HG02763 (cell line): ENCODE results near the gene PRDM11.

Experiments
- ATAC-seq: cut with Tn5 transposase; IDR thresholded peaks from one replicate; pipeline ENCODE4 v1.9.1; 2021; ENCODE audit warnings: mild to moderate bottlenecking, moderate library complexity; ENCODE audit not compliant: unreplicated experiment

Gene PRDM11

GRCh38 chr11:45141631-45142030 is 4.8 kb upstream of the PRDM11 start:
- ATAC-seq, result no peak

- no peak for ATAC-seq
These were observed 4.0 kb upstream of the PRDM11 start for GRCh38 chr11:45142241-45143055.

GRCh38 chr11:45143494-45143893 is 2.9 kb upstream of the PRDM11 start:
- no peak for ATAC-seq

GRCh38 chr11:45144126-45145082 is 2.0 kb upstream of the PRDM11 start:
- no peak for ATAC-seq

GRCh38 chr11:45145083-45145378 is 1.4 kb upstream of the PRDM11 start:
- ATAC-seq, result no peak

- ATAC-seq, result no peak
These were observed 914 bp upstream of the PRDM11 start for GRCh38 chr11:45145379-45146071.

GRCh38 chr11:45147017-45147728 is 734 bp downstream of the PRDM11 start:
- ATAC-seq, result peak; percentile 99

GRCh38 chr11:45147891-45148675 is 1.6 kb downstream of the PRDM11 start:
- ATAC-seq, result no peak

- ATAC-seq, result no peak
These were observed 3.1 kb downstream of the PRDM11 start for GRCh38 chr11:45149483-45150056.

- no peak for ATAC-seq
These were observed 3.9 kb downstream of the PRDM11 start for GRCh38 chr11:45150301-45150700.

- no peak for ATAC-seq
These were observed 4.5 kb downstream of the PRDM11 start for GRCh38 chr11:45150943-45151342.

- no peak for ATAC-seq
These were observed 5.0 kb downstream of the PRDM11 start for GRCh38 chr11:45151362-45151982.

- no peak for ATAC-seq
These were observed 6.5 kb downstream of the PRDM11 start for GRCh38 chr11:45152740-45153595.

- no peak for ATAC-seq
These were observed 7.8 kb downstream of the PRDM11 start for GRCh38 chr11:45154276-45154675.

- ATAC-seq, result no peak
These were observed 8.7 kb downstream of the PRDM11 start for GRCh38 chr11:45155058-45155551.

- no peak for ATAC-seq
These were observed 9.3 kb downstream of the PRDM11 start for GRCh38 chr11:45155627-45156180.

- ATAC-seq, result no peak
These were observed 9.8 kb downstream of the PRDM11 start for GRCh38 chr11:45156201-45156600.

GRCh38 chr11:45156741-45157140 is 10.3 kb downstream of the PRDM11 start:
- no peak for ATAC-seq
